ENCODE results near the gene TSSK3.

TSSK3 gene, protein sequence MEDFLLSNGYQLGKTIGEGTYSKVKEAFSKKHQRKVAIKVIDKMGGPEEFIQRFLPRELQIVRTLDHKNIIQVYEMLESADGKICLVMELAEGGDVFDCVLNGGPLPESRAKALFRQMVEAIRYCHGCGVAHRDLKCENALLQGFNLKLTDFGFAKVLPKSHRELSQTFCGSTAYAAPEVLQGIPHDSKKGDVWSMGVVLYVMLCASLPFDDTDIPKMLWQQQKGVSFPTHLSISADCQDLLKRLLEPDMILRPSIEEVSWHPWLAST

DNA sequence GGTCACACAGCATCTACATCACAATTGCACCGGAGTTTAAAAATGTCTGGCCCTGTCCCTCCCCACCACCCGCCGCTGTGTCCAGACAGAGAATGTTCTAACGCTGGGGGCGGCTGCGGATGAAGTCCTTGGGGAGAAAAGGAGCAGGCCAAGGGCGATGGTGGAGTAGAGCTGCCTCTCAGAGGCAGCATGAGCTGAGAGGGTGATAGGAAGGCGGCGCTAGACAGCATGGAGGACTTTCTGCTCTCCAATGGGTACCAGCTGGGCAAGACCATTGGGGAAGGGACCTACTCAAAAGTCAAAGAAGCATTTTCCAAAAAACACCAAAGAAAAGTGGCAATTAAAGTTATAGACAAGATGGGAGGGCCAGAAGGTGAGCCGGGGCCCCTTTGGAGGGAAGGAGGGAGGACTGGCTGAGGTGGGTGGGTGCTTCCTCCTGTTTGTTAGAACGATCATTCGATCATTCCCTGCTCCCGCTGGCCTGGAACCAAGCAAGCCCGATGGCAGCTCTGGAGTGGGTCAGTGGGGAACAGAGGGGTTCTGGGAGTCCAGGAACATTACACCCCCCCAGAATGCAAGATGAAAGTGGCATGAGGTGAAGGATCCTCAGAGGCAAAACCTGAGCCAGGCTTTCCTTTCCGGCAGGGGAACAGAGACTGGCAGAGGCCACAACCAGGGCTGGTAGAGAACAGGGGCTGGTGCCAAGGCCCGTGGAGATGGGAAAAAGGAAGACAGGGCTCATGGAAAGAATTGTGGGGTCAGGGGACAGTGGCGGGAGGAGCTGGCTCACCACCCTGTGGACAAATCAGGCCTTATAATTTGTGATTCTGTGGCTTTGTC, at the start of gene TSSK3, which contains the start of gene FAM229A:
TSS of gene TSSK3 (plus strand) at position 66 of the 840 bp plus-strand sequence. CDS start at position 229, 163 bp downstream.
TSS of gene FAM229A (minus strand) at position 12 of the 840 bp plus-strand sequence. CDS start 394 bp downstream, outside the sequence.
- no peak for DNase-seq

GRCh38 chr1:32316903-32317277, 45.4 kb upstream of the TSSK3 start:
- DNase-seq: no peak

- no peak for DNase-seq
Measured at GRCh38 chr1:32318127-32318869, 44.0 kb upstream of the TSSK3 start.

DNA sequence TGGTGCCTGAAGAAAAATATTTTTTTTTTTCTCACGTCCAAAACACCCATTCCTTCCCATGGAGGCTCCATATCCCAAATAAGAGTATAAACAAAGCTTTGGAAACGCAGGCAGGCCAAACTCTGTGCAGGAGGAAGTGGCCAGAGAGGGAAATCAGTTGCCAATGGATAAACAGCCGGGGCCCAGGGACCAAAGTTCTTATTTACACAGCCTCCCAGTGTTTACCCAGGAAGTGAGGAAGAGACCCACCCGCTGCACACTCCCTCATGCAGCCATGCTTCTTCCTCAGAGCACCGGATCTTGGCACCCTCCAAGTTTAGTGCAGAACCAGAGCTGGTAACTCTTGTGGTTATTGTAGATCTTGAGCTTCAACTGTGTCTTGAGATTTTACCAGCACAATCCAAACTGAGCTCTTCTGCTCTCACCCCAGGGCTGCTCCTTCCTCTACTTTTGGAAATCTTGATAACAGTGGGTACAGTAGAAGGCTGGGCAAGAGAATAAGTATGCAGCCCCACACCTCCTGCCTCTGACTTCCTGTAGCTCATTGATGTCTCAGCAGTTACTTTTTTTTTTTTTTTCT, 40.5 kb upstream of the TSSK3 start:
- no peak for DNase-seq

DNA sequence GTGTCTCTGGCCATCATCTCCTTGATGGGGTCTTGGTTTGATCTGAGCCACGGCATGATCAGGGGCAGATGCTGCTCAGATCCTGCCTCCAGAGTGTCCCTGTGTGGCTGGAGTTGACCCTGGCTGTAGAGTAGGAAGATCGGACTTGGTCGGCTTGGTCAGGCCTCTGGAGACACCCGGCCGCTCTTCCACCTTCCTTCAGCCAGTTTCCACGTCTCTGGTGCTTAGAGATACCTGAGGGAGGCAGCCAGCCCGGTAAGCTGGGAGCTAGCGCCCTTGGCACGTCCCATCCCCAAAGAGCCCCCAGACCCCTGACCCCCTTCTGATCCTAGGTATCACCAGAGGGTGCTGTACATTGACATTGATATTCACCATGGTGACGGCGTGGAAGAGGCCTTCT, 35.1 kb upstream of the TSSK3 start:
- DNase-seq: no peak

DNA sequence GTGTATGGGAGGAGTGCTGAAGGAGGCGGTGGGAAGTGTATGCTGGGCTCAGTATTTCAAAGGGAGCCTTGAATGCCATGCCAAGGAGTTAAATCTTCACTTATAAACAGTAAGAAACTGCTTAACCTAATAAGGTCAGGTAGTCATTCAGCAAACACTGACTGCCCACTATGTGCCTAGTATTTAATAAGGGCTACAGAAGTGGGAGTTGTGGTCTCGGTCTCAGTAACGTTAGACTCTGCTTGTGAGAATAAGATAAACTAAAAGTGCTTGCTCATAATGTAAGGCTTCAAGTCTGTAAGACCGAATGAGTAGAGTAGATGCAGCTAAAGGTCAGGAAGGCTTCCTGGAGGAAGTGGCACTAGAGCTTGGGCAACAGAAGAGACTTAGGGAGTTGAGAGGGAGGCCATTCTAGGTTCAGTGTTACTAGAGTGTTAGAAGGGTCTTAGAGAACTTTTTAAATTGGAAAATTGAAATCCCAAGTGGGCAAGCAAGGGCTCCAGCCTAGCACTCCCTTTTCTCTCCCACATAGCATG, 32.3 kb upstream of the TSSK3 start:
- no peak for DNase-seq

DNA sequence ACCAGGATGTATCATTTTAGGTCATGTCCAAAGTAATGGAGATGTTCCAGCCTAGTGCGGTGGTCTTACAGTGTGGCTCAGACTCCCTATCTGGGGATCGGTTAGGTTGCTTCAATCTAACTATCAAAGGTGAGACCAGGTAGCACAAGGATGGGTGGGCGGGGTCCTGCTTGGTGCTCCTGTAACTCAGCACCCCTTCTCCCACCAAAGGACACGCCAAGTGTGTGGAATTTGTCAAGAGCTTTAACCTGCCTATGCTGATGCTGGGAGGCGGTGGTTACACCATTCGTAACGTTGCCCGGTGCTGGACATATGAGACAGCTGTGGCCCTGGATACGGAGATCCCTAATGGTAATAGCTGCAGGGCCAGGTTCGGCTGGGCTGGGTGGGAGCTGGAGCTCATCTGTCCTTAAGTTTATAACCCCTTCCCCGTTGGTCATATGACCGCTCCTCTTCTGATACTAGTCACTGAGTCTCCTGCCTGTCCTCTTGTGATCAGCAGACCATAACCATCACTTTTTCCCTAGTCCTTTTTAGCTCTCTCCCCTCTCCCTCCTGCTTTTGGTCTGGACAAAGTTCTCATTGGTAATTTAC, 31.7 kb upstream of the TSSK3 start:
- no peak for DNase-seq

DNA sequence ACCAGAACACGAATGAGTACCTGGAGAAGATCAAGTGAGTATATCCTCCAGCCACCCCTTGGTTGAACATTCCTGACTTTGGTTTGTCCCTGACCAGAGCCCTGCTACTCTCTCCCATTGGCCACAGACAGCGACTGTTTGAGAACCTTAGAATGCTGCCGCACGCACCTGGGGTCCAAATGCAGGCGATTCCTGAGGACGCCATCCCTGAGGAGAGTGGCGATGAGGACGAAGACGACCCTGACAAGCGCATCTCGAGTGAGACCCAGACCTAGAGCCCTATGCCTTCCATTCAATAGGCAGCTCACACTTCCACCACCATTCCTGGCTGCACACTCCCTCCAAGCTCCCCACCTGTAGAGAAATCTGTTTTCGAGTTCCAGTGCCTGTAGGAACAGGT, 30.8 kb upstream of the TSSK3 start:
- no peak for DNase-seq

DNA sequence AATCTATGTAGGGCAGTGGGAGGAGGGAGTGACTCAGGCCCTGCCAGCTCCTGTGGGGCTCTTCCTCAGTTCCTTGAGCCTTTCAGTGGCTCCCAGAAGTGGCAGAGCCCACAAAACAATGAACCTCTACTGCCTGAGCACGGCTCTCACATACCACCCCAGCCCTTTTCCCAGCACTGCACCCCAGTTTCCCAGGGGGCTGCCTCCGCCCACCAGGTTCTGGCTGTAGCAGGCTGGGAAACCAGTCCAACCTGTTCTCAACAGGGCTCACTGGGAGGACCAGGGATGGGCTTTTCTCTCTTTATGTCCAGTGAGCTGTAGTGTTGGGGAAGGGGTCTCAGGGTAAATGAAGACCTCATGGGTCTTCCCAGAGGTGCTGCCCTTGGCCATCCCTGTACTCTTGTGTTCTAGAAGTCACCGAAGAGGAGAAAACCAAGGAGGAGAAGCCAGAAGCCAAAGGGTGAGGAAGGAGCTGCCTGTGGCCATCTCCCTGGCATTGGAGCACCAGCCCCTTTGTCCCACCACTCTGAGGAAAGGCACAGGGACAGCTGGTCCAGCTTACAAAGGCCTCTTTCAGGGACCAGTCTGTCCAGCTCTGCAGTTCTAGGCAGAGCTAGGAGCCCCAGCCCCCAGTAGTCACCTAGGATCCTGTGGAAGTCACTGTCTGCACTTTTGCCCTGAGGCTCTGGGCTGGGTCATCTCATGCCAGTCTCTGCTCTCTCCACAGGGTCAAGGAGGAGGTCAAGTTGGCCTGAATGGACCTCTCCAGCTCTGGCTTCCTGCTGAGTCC, 29.9 kb upstream of the TSSK3 start:
- no peak for DNase-seq

GRCh38 chr1:32333251-32333963, 28.9 kb upstream of the TSSK3 start:
- DNase-seq: no peak

DNA sequence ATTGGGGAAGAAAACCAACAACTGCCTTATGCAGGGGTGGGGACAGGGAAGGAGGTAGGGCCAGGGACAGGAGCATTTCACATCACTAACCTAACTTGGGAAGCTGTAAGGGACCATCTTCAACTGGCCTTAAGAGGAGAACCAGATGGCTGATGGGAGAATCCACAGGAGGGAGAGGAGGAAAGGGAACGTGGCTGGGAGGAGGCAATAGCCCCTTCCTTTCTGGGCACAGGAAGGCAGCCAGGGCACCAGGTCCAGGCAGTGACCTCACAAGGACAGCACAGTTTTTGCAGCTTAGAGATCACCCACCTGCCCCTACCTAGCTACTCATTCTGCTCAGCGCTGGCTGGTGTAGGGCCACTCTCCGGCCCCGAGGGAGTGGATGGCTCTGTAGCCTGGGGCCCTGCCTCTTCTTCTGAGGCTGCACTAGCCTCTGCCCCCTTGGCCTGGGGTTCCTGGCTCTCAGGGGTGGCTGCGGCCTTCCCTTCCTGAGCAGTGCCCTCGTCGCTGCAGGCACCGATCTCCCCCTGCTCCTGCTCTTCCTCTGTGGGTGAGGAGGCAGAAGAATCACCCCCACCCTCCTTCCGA, 28.0 kb upstream of the TSSK3 start:
- no peak for DNase-seq

DNA sequence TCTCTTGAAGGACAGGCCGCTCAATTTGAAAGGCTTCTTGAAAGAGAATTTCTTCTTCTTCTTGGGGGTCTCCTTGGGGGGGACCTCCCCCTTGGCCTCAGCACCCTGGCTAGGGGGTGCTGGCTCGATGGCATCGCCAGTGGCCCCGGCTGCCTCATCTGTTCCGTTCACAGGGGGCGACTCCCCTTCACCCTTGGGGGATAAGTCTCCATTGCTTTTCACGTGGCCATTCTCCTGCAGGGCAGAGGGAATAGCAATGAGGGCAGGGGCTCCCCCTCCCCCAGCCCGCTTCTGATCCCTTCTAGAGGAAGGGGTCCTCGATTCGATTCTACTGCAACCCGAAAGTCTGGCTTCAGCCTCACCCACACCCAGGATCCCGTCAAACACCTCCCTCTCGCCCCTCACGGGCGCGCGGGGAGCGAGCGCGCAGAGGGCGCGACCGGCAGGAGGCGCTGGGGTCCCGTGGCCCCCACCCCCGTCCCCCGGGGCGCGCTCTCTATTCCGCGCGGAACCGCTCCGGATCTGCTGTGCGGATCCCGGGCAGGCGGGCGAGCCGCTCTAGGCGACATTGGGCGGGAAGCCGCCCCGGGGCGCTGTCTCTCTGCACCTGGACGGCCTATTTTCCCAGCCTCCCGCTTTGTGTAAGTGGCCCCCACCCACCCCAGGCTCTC, 27.3 kb upstream of the TSSK3 start:
- DNase-seq: peak; percentile 59 to 61

DNA sequence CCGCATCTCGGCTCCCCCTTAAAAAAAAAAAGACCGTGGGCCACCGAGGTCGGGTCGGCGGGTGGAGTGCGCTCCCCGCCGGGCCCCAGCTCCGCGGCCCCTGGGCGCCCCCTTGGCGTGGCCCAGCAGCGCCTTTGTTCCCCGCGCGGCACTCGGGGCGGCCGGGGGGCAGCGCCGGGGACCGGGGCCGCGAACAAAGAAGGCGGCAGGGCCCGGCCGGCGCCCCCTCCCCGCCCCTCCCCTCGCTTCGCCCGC, 26.9 kb upstream of the TSSK3 start:
- no peak for DNase-seq

DNA sequence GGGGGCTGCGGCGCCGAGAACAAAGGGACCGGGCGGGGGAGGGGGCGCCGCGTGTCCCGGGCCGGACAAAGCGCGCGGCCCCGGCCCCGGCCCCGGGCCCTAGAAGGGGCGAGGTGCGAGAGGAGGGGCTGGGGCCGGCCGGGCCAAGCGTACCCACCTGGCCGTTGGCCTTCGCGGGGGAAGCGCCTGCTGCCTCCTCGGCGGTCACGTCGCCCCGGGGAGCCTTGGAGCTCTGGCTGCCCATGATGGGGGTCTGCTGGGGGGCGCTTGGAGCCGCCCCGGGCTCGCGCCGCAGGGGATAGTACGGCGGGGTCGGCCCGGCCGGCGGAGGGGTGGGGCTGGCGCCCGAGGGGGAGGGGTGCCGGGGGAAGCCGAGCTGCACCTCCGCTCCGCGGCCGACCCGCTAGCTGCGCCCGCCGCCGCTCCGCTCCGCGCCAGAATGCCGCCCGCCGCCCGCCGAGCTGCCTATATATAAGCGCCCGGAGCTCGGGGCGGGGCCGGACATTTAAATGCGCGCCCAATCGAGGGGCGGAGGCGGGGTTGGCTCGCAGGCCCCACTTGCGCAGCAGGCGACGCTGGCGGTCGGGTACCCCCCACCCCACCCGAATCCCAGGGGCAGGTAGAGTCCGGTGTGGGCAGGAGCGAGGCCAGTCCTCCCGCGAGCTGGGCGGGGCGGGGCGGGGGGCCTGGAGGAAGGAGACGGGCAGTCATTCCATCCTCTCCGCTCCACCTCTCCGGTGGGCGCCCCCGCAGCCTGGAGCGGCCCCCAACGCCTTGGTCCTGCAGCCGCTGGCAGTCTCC, 26.3 kb upstream of the TSSK3 start, which contains the start of gene MARCKSL1:
TSS of gene MARCKSL1 (minus strand) at position 444 of the 801 bp plus-strand sequence. CDS start at position 244, 200 bp downstream.
- peak; percentile 80 to 81 for DNase-seq

DNA sequence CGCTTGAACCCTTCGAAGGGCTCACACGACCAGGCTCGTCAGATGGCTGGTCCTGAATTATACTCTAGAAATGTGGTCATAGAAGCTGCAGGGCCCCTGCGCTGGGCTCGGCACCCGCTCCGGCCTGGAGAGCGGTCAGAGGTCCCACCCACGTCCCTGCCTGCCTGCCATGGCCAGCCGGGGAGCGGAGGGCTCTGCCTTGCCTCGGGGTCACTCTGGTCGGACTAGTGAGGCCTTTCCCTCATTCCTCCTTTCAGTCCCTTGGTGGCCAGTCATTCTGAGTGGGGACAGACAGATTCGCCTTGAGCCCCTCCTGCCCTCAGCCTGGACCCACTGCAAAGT, 25.8 kb upstream of the TSSK3 start:
- no peak for DNase-seq

GRCh38 chr1:32336963-32337675, 25.2 kb upstream of the TSSK3 start:
- peak; percentile 64 to 73 for DNase-seq

DNA sequence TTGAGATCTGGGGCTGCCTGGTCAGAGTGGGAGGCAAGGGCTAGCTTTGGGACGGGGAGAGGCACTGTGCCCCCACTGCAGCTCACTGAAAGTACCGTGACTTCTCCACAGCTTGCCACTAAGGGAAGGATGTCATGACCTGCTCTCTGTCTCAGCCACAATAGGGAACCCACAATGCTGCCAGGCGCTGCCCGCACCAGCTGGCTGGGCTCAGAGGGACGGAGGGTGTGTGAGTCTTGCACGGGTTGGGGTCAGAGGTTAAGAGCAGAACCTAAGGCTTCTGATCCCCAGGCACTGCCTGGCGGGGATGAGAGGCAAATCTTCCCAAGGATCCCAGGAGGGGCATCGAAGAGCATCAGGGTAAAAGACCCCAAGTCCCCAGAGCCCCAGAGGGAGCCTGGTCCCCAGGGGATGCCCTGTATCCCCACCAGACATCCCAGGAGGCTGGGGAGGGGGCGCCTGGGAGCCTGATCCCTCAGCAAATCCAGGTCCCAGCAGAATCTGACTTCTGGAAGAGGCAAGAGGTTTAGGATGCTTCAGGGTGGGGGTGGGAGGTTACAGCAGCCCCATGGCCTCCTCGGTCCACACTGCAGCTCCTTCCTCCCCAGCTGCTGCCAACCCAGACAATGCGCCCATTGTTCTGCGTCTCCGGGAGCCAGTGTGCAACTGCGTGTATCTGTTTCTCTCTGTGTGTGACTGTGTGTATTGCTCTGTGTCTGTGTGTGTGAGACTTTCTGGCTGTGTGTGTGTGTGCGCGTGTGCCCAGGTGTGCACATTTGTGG, 24.3 kb upstream of the TSSK3 start:
- peak in 1 of 2 experiments; percentile 23 for DNase-seq

Measured in activated CD4-positive, alpha-beta T cell treated with anti-CD3 and anti-CD28 coated beads, Interleukin-2, amount 50 U/mL, for 48 hours (primary cell).